Activated CD4-positive, alpha-beta T cell treated with anti-CD3 and anti-CD28 coated beads for 4 hours (primary cell): ENCODE data around the gene TNFRSF1B.

Experiments
- DNase-seq, 2 donors: peaks; one replicate each; pipeline ENCODE4 v3.0.0-alpha.2; 2020

The TNFRSF1B gene

DNA sequence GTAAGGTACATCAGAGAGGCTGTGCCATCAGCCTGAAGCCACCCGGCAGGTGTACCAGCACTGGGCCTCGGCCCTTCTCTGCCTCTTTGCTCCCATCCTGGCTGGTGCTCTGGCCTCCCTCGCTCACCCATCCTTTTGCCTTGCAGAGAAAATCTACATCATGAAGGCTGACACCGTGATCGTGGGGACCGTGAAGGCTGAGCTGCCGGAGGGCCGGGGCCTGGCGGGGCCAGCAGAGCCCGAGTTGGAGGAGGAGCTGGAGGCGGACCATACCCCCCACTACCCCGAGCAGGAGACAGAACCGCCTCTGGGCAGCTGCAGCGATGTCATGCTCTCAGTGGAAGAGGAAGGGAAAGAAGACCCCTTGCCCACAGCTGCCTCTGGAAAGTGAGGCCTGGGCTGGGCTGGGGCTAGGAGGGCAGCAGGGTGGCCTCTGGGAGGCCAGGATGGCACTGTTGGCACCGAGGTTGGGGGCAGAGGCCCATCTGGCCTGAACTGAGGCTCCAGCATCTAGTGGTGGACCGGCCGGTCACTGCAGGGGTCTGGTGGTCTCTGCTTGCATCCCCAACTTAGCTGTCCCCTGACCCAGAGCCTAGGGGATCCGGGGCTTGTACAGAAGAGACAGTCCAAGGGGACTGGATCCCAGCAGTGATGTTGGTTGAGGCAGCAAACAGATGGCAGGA, 24.5 kb upstream of the TNFRSF1B start:
- no peak for DNase-seq

DNA sequence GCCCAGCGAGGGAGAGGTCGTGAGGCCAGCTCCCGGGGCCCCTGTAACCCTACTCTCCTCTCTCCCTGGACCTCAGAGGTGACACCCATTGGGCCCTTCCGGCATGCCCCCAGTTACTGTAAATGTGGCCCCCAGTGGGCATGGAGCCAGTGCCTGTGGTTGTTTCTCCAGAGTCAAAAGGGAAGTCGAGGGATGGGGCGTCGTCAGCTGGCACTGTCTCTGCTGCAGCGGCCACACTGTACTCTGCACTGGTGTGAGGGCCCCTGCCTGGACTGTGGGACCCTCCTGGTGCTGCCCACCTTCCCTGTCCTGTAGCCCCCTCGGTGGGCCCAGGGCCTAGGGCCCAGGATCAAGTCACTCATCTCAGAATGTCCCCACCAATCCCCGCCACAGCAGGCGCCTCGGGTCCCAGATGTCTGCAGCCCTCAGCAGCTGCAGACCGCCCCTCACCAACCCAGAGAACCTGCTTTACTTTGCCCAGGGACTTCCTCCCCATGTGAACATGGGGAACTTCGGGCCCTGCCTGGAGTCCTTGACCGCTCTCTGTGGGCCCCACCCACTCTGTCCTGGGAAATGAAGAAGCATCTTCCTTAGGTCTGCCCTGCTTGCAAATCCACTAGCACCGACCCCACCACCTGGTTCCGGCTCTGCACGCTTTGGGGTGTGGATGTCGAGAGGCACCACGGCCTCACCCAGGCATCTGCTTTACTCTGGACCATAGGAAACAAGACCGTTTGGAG, 23.7 kb upstream of the TNFRSF1B start:
- no peak for DNase-seq

GRCh38 chr1:12143631-12144155, 23.1 kb upstream of the TNFRSF1B start:
- DNase-seq = peak; percentile 40 to 41

DNA sequence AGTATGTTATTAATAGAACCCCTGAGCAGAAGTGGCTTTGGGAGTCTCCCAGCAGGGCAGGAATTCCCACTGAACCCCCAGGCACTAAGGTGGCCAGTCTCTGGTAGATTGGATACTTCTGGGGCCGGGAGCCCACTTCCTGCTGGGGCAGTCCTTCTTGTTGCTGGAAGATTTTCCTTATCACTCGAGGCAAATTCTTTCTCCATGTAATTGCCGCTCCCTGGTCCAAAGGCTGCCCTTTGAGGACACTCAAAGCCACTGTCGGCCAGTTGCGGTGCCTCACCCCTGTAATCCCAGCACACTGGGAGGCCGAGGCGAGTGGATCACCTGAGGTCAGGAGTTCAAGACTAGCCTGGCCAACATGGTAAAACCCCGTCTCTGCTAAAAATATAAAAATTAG, 22.6 kb upstream of the TNFRSF1B start:
- no peak for DNase-seq

GRCh38 chr1:12144969-12145368, 21.8 kb upstream of the TNFRSF1B start:
- DNase-seq = no peak

DNA sequence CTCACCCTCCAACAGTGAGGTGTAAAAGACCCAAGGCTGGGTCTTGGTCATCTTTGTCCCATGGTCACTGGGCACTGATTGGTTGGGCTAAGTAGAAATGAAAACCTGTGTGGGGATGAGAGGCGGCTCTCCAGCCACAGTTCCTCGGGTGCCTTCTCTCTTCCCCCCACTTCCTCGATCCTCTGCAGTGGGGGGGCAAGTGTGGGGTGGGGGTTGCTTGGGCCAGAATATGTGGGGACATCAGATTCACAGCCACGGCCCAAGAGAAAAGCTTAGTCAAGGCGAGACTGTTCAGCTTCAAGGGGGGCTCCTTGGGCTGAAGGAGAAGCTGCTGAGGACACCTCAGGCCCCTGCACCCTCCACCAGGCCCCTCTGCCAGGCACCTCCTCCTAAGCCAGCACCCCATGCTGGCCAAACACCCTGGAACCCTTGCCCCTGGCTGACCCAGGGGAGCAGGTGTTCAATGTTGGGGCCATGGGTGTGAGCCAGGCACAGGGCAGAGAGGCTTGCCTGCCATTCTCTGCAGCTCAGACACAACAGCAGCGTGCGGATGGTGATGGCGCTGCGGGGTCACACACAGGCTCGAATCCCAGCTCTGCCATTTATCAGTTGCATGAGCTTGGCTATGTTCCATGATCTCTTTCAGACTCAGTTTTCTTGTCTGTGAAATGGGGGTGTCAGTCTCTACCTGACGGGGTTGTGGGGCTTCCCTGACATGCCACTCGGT, 21.0 kb upstream of the TNFRSF1B start:
- no peak for DNase-seq

DNA sequence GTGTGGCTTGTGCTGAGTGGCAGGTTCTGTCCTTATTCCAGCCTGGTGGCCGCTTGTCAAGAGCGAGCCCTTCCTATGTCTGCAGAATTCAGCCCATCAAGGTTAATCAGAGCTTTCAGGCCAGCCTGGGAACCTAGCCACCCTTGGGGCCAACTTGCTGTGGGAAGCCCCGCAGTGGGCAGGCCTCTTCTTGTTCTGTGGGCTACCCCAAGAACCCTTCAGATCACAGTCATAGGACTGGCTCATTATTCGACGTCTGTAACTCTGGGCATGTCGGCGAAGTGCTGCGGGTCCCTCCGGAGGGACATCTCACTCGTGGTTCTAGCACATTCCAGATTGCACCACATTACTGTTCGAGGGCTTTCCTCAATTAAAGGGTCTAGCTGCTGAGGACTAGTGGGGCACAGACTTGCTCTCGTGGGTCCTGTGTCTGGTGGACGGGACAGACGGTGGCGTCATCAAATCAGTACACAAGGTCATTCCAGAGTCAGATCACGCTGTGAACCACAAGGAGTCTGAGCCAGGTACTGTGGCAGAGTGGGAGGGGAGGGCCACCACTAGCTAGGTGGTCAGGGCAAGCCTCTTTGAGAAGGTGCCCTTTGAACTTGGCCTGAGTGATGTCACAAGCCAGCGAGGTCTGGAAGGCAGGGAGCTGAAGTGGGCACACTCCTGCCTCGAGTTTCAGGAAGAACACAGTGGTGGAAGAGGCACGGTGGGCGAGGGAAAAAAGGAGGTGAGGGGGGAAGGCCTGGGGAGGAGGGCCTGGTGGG, 20.3 kb upstream of the TNFRSF1B start:
- DNase-seq = no peak

DNA sequence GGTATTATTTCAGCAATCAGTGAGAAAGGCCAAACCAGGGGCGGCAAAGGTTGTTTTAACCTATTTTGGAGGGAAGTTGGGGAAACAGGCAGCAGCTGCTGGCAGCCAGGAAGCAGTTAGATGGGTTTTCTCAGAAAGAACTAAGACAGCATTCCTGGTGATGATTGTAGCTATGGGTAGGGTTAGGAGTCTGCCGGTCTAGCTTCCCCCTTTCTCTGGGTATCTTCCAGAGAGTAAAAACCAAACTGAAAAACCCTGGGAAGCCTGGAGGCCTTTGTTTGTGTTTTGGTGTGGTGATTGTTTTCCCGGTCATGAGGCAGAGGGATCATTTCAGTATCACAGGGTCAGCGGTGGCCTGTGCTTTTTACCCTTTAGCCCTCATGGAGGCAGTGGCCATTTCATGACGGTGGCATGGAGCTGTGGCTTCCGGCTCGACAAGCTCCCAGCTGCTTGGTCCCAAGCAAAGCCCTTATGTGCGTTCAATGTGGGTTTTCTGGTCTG, 19.5 kb upstream of the TNFRSF1B start:
- no peak for DNase-seq

DNA sequence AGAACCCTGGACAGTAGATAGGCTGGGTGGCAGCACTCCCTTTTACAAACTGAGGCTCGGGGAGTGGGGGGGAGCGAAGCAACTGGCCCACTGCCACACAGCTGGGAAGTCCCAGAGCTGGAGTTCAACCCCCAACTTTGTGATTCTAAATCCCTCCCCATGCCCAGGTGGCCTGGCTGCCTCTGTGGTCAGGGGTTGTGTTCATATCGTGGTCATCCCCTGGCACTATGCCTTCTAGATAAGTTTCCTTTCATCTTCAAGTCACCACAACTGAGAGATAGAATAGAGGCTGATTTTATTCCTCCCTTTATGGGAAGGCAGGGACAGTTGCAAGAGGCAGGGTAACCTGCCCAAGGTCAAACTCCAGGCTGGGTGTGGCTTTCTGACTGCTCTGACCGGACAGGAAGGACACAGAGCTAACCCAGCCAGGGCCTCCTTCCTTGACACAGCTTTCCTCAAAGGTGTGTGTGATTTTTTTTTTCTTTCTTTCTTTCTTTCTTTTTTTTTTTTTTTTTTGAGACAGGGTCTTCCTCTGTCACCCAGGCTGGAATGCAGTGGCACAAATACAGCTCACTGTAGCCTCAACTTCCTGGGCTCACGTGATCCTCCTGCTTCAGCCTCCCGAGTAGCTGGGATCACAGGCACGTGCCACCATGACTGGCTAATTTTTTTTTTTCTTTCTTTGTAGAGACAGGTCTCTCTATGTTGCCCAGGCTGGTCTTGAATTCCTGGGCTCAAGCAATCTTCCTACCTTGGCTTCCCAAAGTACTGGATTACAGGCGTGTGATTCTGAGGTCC, 18.4 kb upstream of the TNFRSF1B start:
- DNase-seq = no peak

DNA sequence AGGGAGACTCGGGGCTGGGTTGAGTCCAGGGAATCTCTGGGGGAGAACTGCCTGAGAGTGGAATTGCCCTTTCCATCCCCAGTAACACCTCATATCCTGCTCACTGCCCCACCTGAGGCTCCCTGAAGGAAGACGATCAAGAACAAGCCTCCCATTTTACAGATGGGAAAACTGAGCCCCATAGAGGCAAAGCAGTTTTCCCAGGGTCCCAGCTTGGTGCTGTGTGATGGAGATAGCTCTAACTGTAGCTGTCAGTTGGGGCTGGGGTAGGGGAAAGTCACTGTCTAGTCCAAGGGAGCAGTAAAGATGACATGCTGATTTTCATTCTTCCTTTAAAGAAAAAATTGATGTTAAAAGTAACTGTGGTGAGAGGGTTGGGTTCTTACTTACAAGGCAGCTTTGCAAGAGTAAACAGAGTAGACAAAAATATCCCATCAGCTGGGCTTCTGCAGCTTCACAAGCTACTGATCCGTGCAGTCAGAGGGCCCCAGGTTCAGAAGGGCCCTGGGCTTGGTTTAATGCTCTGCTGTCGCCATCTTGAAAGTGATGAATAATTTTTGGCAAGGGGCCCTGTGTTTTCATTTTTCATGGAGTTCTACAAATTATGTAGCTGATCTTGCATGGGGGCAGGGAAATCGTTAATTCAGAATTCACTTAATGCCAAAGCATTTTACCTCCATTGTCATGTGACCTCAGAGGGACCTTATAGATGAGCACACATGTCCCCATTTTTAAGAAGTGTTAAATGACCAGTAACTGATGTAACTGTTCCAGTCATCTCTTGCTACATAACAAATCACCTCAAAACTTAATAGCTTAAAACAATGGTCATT, 17.6 kb upstream of the TNFRSF1B start:
- no peak for DNase-seq

DNA sequence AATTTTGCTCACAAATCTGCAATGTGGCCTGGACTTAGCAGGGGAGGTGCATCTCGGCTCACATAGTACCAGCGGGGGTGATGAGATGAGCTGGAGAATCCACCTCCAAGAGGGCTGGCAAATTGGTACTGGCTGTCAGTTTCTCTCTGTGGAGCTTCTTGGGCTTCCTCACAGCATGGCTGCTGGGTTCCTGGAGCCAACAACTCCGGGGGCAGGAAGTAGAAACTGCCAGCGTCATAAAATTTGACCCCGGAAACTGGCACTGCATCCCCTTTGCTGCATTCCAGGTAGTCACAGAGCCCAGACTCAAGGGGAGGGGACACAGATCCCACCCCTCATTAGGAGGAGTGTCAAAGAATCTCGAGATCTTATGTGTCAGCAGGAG, 17.0 kb upstream of the TNFRSF1B start:
- DNase-seq = no peak

- DNase-seq = no peak
These were observed 16.2 kb upstream of the TNFRSF1B start for GRCh38 chr1:12150456-12151200.

- DNase-seq = no peak
These were observed 15.3 kb upstream of the TNFRSF1B start for GRCh38 chr1:12151465-12151864.

- no peak for DNase-seq
These were observed 14.5 kb upstream of the TNFRSF1B start for GRCh38 chr1:12152113-12152891.

GRCh38 chr1:12153181-12153785, 13.5 kb upstream of the TNFRSF1B start:
- no peak for DNase-seq

GRCh38 chr1:12155328-12155727, 11.5 kb upstream of the TNFRSF1B start:
- no peak for DNase-seq

- peak; percentile 49 to 50 for DNase-seq
These were observed 9.2 kb upstream of the TNFRSF1B start for GRCh38 chr1:12157366-12158231.
